HFF-Myc (cell line): Measurements from ENCODE around the gene HTR2B.

Source experiments
- DNase-seq: peaks from one replicate; pipeline ENCODE4 v3.0.0-alpha.2; 2011; ENCODE audit warnings: low read depth; ENCODE audit errors: extremely low read depth
- H3K4me3 ChIP-seq: replicated peaks from 2 replicates; pipeline ENCODE4 v1.5.1; 2011; ENCODE audit warnings: low read depth, mild to moderate bottlenecking, control low read depth, low read length
- TF ChIP-seq, protein P1 (sequence below): IDR thresholded peaks from 2 replicates; pipeline ENCODE4 v1.5.1; 2012; ENCODE audit warnings: mild to moderate bottlenecking, low read depth, low read length, control low read depth; ENCODE audit errors: missing control alignments

The HTR2B gene

GRCh38 chr2:231127936-231128335, 3.1 kb upstream of the HTR2B start:
- TF ChIP-seq, protein P1, sequence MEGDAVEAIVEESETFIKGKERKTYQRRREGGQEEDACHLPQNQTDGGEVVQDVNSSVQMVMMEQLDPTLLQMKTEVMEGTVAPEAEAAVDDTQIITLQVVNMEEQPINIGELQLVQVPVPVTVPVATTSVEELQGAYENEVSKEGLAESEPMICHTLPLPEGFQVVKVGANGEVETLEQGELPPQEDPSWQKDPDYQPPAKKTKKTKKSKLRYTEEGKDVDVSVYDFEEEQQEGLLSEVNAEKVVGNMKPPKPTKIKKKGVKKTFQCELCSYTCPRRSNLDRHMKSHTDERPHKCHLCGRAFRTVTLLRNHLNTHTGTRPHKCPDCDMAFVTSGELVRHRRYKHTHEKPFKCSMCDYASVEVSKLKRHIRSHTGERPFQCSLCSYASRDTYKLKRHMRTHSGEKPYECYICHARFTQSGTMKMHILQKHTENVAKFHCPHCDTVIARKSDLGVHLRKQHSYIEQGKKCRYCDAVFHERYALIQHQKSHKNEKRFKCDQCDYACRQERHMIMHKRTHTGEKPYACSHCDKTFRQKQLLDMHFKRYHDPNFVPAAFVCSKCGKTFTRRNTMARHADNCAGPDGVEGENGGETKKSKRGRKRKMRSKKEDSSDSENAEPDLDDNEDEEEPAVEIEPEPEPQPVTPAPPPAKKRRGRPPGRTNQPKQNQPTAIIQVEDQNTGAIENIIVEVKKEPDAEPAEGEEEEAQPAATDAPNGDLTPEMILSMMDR: no peak
- DNase-seq: no peak

GRCh38 chr2:231127480-231127879, 2.6 kb upstream of the HTR2B start:
- TF ChIP-seq, protein P1: no peak
- no peak for DNase-seq

More at GRCh38 chr2:231127936-231128335, 3.1 kb upstream of the HTR2B start:
- H3K4me3 ChIP-seq: no peak overlapping the region

DNA sequence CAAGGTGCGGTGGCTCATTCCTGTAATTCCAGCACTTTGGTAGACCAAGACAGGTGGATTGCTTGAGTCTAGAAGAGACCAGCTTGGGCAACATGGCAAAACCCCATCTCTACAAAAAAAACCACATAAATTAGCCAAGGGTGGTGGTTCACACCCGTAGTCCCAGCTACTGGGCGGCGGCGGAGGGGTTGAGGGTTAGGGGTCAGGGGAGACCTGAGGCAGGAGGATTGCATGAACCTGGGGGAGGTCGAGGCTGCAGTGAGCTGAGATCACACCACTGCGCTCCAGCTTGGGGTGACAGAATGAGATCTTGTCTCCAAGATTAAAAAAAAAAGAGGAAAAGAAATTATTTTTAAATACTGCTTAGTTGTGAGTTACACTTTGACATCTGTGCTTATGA, 1.3 kb upstream of the HTR2B start:
- DNase-seq: no peak
- H3K4me3 ChIP-seq: no peak overlapping the region
- TF ChIP-seq, protein P1: no peak

More at GRCh38 chr2:231127480-231127879, 2.6 kb upstream of the HTR2B start:
- no peak overlapping the region for H3K4me3 ChIP-seq

- DNase-seq: no peak
- TF ChIP-seq, protein P1: no peak
- 0 out of 2 replicates have a peak overlapping the region, but pooled peaks have one; percentile 3 for H3K4me3 ChIP-seq
Measured at GRCh38 chr2:231123362-231123898, 1.4 kb downstream of the HTR2B start.

DNA sequence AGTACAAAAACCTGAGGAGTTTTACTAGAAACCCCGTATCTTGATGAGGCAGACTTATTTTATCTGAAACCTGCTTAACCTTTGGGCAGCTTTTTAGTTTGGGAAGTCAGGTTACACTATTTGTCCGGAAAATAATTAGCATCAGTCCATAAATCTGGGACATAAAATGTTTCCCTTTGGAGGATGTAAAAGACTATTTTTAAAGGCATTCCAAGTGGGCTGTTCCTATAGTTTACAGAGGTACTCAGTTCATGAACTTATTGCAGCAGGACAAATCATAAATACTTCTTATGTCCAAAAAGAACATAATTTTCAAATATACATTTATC, 6.3 kb downstream of the HTR2B start:
- no peak overlapping the region for H3K4me3 ChIP-seq
- DNase-seq: no peak
- TF ChIP-seq, protein P1: no peak

GRCh38 chr2:231117922-231118613, 6.8 kb downstream of the HTR2B start:
- no peak overlapping the region for H3K4me3 ChIP-seq
- DNase-seq: peak; percentile 66
- TF ChIP-seq, protein P1: no peak
